22Rv1 (cell line): Measurements from ENCODE around the gene FOXJ3.
A peak's percentile ranks its signal among the peaks of the same experiment; 100 is the strongest.

ENCODE experiments used
- H3K27ac ChIP-seq: fragments of 450-650 bp; 2 replicates; pipeline ENCODE4 v1.5.1; 2017
- ZFX ChIP-seq: fragments of 450-650 bp; IDR thresholded peaks from 2 replicates; pipeline ENCODE4 v1.6.1; 2017; ENCODE audit warnings: antibody characterized with exemption, borderline replicate concordance
- TF ChIP-seq, protein P1 (sequence below): fragments of 450-650 bp; IDR thresholded peaks from 2 replicates; pipeline ENCODE4 v1.5.1; 2017; ENCODE audit warnings: mild to moderate bottlenecking

The FOXJ3 gene

DNA sequence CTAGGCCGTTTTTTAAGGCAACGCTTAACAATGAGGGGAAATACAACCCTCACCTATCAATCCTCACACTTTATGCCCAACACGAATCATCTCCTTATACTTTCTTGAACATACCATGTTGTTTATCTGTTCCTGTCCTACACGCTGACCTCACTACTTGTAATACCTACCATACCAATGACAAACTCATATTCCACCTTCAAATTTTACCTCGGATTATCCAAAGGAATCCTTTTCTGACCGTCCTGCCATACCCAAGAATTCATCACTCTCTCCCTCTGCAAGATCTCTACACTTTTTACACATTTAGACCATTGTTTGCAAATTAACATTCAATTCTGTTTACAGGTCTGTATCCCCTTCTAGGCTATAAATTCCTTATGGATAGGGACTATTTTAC, 106.1 kb downstream of the FOXJ3 start:
- TF ChIP-seq, protein P1, sequence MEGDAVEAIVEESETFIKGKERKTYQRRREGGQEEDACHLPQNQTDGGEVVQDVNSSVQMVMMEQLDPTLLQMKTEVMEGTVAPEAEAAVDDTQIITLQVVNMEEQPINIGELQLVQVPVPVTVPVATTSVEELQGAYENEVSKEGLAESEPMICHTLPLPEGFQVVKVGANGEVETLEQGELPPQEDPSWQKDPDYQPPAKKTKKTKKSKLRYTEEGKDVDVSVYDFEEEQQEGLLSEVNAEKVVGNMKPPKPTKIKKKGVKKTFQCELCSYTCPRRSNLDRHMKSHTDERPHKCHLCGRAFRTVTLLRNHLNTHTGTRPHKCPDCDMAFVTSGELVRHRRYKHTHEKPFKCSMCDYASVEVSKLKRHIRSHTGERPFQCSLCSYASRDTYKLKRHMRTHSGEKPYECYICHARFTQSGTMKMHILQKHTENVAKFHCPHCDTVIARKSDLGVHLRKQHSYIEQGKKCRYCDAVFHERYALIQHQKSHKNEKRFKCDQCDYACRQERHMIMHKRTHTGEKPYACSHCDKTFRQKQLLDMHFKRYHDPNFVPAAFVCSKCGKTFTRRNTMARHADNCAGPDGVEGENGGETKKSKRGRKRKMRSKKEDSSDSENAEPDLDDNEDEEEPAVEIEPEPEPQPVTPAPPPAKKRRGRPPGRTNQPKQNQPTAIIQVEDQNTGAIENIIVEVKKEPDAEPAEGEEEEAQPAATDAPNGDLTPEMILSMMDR, result no peak
- TF ChIP-seq ZFX, result no peak

DNA sequence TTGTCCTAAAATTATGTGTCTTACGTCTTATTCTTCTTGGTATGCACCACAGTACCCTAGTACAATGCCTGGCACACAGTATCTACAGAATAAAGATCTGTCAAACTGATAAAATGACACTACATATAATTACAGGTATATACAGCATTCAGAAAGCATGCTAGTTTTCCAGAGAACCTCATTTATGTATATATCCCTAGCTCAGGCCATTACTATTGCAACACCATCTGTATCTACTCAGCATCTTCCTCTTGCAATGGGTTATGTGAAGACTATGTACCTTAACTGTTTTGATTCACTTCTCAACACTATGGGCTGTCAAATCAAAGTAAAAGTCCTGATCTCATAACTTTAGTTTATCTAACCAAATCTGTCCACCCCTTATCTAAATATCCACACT, 112.0 kb downstream of the FOXJ3 start:
- TF ChIP-seq, protein P1, result no peak
- TF ChIP-seq ZFX, result no peak
- no peak overlapping the region for H3K27ac ChIP-seq

More for the DNA sequence above, 106.1 kb downstream of the FOXJ3 start:
- H3K27ac ChIP-seq, result no peak overlapping the region

DNA sequence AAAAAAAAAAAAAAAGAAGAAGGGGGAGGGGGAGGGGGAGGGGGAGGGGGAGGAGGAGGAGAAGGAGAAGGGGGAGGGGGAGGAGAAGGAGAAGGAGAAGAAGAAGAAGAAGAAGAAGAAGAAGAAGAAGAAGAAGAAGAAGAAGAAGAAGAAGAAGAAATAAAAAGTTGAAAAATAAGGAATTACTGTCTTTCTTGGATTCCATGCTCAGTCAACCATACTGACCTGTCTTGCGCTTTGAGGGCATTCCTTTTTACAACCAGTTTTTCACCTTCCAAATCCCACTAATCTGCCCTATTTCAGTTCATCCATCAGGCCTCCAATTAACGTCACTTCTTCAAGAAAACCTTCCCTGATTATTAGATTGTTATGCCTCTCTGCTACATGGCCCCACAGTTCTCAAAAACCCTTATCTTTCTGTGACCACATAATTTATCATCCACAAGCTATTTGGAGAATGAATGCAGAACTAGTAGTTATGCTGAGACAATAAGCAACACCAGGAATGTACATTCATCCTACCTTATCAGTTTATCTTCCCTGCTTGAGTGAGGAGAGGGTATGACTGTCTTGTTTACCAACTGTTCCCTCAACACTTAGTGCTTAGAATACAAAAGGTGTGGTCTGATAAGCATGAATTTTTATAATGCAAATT, 113.0 kb downstream of the FOXJ3 start:
- TF ChIP-seq ZFX, result no peak
- TF ChIP-seq, protein P1, result no peak
- no peak overlapping the region for H3K27ac ChIP-seq

DNA sequence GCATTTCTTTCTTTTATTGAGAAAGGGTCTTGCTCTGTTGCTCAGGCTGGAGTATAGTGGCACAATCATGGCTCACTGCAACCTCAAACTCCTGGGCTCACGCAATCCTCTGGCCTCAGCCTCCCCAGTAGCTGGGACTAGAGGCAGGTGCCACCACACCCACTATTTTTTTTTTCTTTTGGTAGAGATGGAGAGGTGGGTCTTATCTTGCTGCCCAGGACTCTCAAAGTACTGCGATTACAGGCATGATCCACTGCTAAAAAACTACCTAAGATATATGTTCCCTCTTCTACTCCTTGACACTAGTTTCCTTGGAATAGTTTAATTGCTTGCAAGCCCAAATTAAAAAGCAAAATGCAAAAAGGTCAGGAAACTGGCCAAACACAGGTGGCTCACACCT, 113.6 kb downstream of the FOXJ3 start:
- TF ChIP-seq, protein P1, result no peak
- no peak for TF ChIP-seq ZFX
- no peak overlapping the region for H3K27ac ChIP-seq

DNA sequence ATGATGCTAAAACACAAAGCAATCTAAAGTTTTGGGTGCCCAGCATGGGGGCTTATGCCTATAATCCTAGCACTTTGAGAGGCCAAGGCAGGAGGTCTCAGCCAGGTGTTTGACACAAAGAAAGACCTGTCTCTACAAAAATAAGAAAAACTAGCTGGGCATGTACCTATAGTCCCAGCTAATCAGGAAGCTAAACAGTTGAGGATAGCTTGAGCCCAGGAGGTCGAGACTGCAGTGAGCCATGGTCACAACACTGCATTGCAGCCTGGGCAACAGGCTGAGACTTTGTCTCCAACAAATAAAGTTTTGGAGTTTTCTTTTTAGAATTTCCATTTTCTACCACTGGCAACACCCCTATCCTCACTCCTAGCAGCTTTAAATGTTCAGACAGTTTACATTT, 115.4 kb downstream of the FOXJ3 start:
- H3K27ac ChIP-seq, result no peak overlapping the region
- no peak for TF ChIP-seq ZFX
- TF ChIP-seq, protein P1, result no peak

DNA sequence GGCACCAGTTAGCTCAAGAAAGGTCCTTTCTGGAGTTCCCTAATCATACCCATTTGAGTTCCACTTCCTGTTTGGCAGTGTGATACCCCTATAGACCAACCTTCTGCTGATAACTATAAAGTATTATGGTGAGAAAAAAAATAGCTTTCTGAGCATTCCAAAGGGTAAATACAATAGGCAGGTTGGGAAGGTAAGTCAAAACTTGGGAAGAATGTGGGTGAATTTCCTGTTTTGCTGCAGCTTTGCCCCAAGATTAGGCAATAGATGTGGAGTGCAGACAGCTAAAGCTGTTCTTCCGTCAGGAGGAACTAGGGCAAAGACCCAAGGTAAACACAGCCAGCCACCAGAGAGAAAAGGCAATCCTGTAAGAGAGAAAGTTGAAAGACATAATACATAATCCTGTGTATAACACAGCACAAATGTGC, 120.6 kb downstream of the FOXJ3 start:
- no peak for TF ChIP-seq ZFX
- TF ChIP-seq, protein P1, result no peak
- 0 out of 2 replicates have a peak overlapping the region, but pooled peaks have one; percentile 24 for H3K27ac ChIP-seq

DNA sequence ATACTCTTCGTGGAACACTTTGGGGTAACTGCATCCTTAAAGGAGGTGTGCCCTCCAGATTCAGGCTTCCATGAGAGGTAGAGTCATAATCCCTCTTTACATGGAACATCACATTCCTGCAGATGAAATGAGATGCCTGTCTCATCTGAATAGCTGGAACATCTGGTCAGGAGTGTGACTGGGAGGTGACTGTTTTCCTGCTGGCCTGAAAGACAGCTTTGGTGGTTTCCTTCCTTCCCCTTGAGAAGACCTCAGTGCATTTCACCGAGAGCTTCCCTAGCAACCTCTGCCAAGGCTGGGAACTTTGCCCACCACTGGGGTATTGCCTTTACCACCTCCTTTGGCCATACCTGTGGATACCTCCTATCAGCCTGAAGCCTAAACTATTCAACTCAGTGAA, 123.8 kb downstream of the FOXJ3 start:
- H3K27ac ChIP-seq, result no peak overlapping the region
- TF ChIP-seq, protein P1, result no peak
- TF ChIP-seq ZFX, result no peak
